Fibroblast of villous mesenchyme (primary cell): ENCODE measurements around the gene FHAD1. TPM values are rescaled to one million over a fixed set of nuclear protein-coding genes. Genes with fewer than 3 reads are reported as not detected.

ENCODE experiments used
- DNase-seq: peaks from one replicate; pipeline ENCODE4 v3.0.0-alpha.2; 2010; ENCODE audit warnings: low read depth
- H3K4me3 ChIP-seq: 2 replicates; pipeline ENCODE4 v1.5.1; 2011; ENCODE audit warnings: low read depth, mild to moderate bottlenecking, low read length
- CTCF ChIP-seq: IDR thresholded peaks from 2 replicates; pipeline ENCODE4 v1.5.1; 2012; ENCODE audit warnings: low read depth, mild to moderate bottlenecking, low read length; ENCODE audit not compliant: insufficient read depth
- total RNA-seq: library from RNA; depleted of rRNA; stranded (reverse); fragments of >200 nt; gene quantifications from 2 replicates; pipeline ENCODE4 v1.2.3, GENCODE V29; 2012

FHAD1 gene
- total RNA-seq, 1 donor, result under 0.01 TPM

- no peak overlapping the region for H3K4me3 ChIP-seq
- no peak for TF ChIP-seq CTCF
- DNase-seq, result no peak
Measured at GRCh38 chr1:15334995-15335394, 88.0 kb downstream of the FHAD1 start.

- DNase-seq, result no peak
- H3K4me3 ChIP-seq, result no peak overlapping the region
- no peak for TF ChIP-seq CTCF
Measured at GRCh38 chr1:15336866-15337265, 89.8 kb downstream of the FHAD1 start.

- no peak for TF ChIP-seq CTCF
- no peak overlapping the region for H3K4me3 ChIP-seq
- peak; percentile 52 for DNase-seq
Measured at GRCh38 chr1:15337656-15338402, 90.8 kb downstream of the FHAD1 start.

- DNase-seq, result no peak
- TF ChIP-seq CTCF, result no peak
- H3K4me3 ChIP-seq, result no peak overlapping the region
Measured at GRCh38 chr1:15339570-15339969, 92.5 kb downstream of the FHAD1 start.

GRCh38 chr1:15341228-15341627 lies 94.2 kb downstream of the FHAD1 start:
- TF ChIP-seq CTCF, result no peak
- no peak overlapping the region for H3K4me3 ChIP-seq
- no peak for DNase-seq

- TF ChIP-seq CTCF, result no peak
- H3K4me3 ChIP-seq, result peak overlapping the region; percentile 36
- peak; percentile 90 for DNase-seq
Measured at GRCh38 chr1:15341634-15342407, 94.8 kb downstream of the FHAD1 start.
